ENCODE measurements around the gene PLEKHA1. TPM values are rescaled to one million over a fixed set of nuclear protein-coding genes. Genes with fewer than 3 reads are reported as not detected.

The PLEKHA1 gene
- total and polyA plus RNA-seq, 2 experiments from 2014 or later: 54.0 to 62.6 TPM

- Histone ChIP-seq H3K9me2 (replicated peaks; ENCODE audit: insufficient read depth) (no peaks in the 10 kb centered on the region), H3K9me3 (ENCODE audit: low read depth) (no peaks in the 10 kb centered on the region), H3K4me1 (ENCODE audit: insufficient read depth) (no peaks in the 10 kb centered on the region), H3K79me2 (no peaks in the 10 kb centered on the region), H4K20me1 (ENCODE audit: insufficient read depth, poor library complexity, severe bottlenecking) (no peaks in the 10 kb centered on the region), H2AFZ (no peak overlapping the region), H3K27ac (no peak overlapping the region), H3K4me2 (no peak overlapping the region), H3K4me3 (no peak overlapping the region), H3K27me3 (no peaks in the 10 kb centered on the region), H3K36me3 (replicated peaks; ENCODE audit: insufficient read depth, low read depth) (no peaks in the 10 kb centered on the region)
- TF ChIP-seq CTCF (IDR thresholded peaks at IDR 0.05; ENCODE audit: poor library complexity): no peak
- no peak for TF ChIP-seq EZH2phosphoT487 (IDR thresholded peaks at IDR 0.05; ENCODE audit: low read depth, severe bottlenecking, unreplicated experiment)
- TF ChIP-seq EZH2 (IDR thresholded peaks at IDR 0.05; ENCODE audit: borderline replicate concordance): no peak
- no peak for DNase-seq (ENCODE audit: low spot score)
- 80% methylated on average over 6 of the region's 6 CpGs for WGBS (ENCODE audit: low lambda C conversion rate, missing lambda C conversion rate)
These were observed 10.6 kb upstream of the PLEKHA1 start for GRCh38 chr10:122363722-122364463.

- H3K4me1 ChIP-seq (ENCODE audit: insufficient read depth): peaks cover 7% of the 10 kb centered on the region
- no peaks in the 10 kb centered on the region for H3K36me3 ChIP-seq (replicated peaks; ENCODE audit: insufficient read depth, low read depth)
- H4K20me1 ChIP-seq (ENCODE audit: insufficient read depth, poor library complexity, severe bottlenecking): no peaks in the 10 kb centered on the region
- H3K4me2 ChIP-seq: no peak overlapping the region
- TF ChIP-seq CTCF (IDR thresholded peaks at IDR 0.05; ENCODE audit: poor library complexity) (no peak), EZH2phosphoT487 (IDR thresholded peaks at IDR 0.05; ENCODE audit: low read depth, severe bottlenecking, unreplicated experiment) (no peak), EZH2 (IDR thresholded peaks at IDR 0.05; ENCODE audit: borderline replicate concordance) (no peak)
- no peaks in the 10 kb centered on the region for H3K27me3 ChIP-seq
- no peak for DNase-seq (ENCODE audit: low spot score)
- H3K79me2 ChIP-seq: no peaks in the 10 kb centered on the region
- H3K9me2 ChIP-seq (replicated peaks; ENCODE audit: insufficient read depth): no peaks in the 10 kb centered on the region
- no peak overlapping the region for H3K4me3 ChIP-seq
- no peak overlapping the region for H3K27ac ChIP-seq
- H3K9me3 ChIP-seq (ENCODE audit: low read depth): no peaks in the 10 kb centered on the region
- WGBS (ENCODE audit: low lambda C conversion rate, missing lambda C conversion rate): 69% methylated on average over 13 of the region's 13 CpGs
- H2AFZ ChIP-seq: no peak overlapping the region
These were observed 5.8 kb upstream of the PLEKHA1 start for GRCh38 chr10:122368502-122369254.

GRCh38 chr10:122373108-122373507, 1.4 kb upstream of the PLEKHA1 start:
- H3K27ac ChIP-seq: peak overlapping the region; percentile 73
- no peaks in the 10 kb centered on the region for H3K27me3 ChIP-seq
- H2AFZ ChIP-seq: no peak overlapping the region
- no peak for DNase-seq (ENCODE audit: low spot score)
- 70% methylated on average over 4 of the region's 4 CpGs for WGBS (ENCODE audit: low lambda C conversion rate, missing lambda C conversion rate)
- H3K4me3 ChIP-seq: no peak overlapping the region
- H3K4me1 ChIP-seq (ENCODE audit: insufficient read depth): peaks cover 15% of the 10 kb centered on the region
- peaks cover 28% of the 10 kb centered on the region for H3K79me2 ChIP-seq
- H3K4me2 ChIP-seq: peak overlapping the region; percentile 79
- no peaks in the 10 kb centered on the region for H3K9me2 ChIP-seq (replicated peaks; ENCODE audit: insufficient read depth)
- H3K9me3 ChIP-seq (ENCODE audit: low read depth): no peaks in the 10 kb centered on the region
- TF ChIP-seq EZH2phosphoT487 (IDR thresholded peaks at IDR 0.05; ENCODE audit: low read depth, severe bottlenecking, unreplicated experiment) (no peak), CTCF (IDR thresholded peaks at IDR 0.05; ENCODE audit: poor library complexity) (no peak), EZH2 (IDR thresholded peaks at IDR 0.05; ENCODE audit: borderline replicate concordance) (no peak)
- no peaks in the 10 kb centered on the region for H3K36me3 ChIP-seq (replicated peaks; ENCODE audit: insufficient read depth, low read depth)
- H4K20me1 ChIP-seq (ENCODE audit: insufficient read depth, poor library complexity, severe bottlenecking): peaks cover 3% of the 10 kb centered on the region
